ENCODE measurements around the gene ZMYND10. TPM values are rescaled to one million over a fixed set of nuclear protein-coding genes. Genes with fewer than 3 reads are reported as not detected.

Gene ZMYND10
- total and polyA plus RNA-seq, 2 donors (not counting 3 experiments of a cell fraction or from before 2014, with no cell fraction given) = 0.25 to 0.38 TPM

DNA sequence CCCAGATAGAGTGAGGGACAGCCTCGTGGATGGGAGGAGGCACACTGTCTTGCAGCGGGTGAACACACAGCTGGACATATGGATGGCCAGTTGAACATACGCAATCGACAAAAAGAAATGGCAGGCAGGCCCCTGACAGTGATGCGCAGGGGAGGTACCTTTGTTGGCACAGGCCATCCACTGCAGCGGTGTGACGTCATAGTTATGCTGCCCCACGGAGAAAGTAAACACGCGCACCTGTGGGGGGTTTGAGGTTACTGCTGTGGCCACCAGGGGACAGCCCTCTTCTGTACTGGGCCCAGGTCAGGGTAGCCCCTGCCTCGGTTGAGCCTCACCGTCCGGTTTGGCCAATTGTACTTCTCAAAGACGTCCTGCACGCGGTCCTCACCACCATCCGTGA is 33.2 kb upstream of the ZMYND10 start:
- no peaks in the 10 kb centered on the region for H3K4me1 ChIP-seq (ENCODE audit: control insufficient read depth, extremely low read depth, insufficient read depth, low read length)
- no peaks in the 10 kb centered on the region for H3K9me3 ChIP-seq (replicated peaks; ENCODE audit: control insufficient read depth, insufficient read depth, low read length)
- ChIA-PET CTCF (interaction anchor here (0.5 to 0.8 kb wide), 2 partner anchors 57 to 163 kb away, joined by 3 to 4 read pairs; no protein-coding TSS in a partner anchor), POLR2A (no interaction called here)
- no peaks in the 10 kb centered on the region for H4K20me1 ChIP-seq (replicated peaks; ENCODE audit: control insufficient read depth, extremely low read depth, insufficient read depth, low read length)
- TF ChIP-seq JUN (IDR thresholded peaks at IDR 0.05; ENCODE audit: borderline replicate concordance, insufficient read depth, insufficient read length, low read depth) (no peak), MYC (IDR thresholded peaks at IDR 0.05; ENCODE audit: low read depth, low read length) (no peak), GATA2 (IDR thresholded peaks at IDR 0.05; ENCODE audit: insufficient read depth, insufficient read length, low read depth, low read length) (no peak), EZH2 (IDR thresholded peaks at IDR 0.05; ENCODE audit: borderline replicate concordance, low read depth, low read length, severe bottlenecking) (no peak), FOS (IDR thresholded peaks at IDR 0.05; ENCODE audit: borderline replicate concordance, insufficient read depth, low read length) (no peak), POLR2A (IDR thresholded peaks at IDR 0.05; ENCODE audit: low read depth, low read length) (no peak), POLR2AphosphoS5 (IDR thresholded peaks at IDR 0.05; ENCODE audit: insufficient read depth, low read depth, low read length) (no peak)
- TF ChIP-seq, protein P1, sequence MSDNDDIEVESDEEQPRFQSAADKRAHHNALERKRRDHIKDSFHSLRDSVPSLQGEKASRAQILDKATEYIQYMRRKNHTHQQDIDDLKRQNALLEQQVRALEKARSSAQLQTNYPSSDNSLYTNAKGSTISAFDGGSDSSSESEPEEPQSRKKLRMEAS (IDR thresholded peaks at IDR 0.05; ENCODE audit: insufficient read depth, insufficient read length) = no peak
- TF ChIP-seq, protein P2, sequence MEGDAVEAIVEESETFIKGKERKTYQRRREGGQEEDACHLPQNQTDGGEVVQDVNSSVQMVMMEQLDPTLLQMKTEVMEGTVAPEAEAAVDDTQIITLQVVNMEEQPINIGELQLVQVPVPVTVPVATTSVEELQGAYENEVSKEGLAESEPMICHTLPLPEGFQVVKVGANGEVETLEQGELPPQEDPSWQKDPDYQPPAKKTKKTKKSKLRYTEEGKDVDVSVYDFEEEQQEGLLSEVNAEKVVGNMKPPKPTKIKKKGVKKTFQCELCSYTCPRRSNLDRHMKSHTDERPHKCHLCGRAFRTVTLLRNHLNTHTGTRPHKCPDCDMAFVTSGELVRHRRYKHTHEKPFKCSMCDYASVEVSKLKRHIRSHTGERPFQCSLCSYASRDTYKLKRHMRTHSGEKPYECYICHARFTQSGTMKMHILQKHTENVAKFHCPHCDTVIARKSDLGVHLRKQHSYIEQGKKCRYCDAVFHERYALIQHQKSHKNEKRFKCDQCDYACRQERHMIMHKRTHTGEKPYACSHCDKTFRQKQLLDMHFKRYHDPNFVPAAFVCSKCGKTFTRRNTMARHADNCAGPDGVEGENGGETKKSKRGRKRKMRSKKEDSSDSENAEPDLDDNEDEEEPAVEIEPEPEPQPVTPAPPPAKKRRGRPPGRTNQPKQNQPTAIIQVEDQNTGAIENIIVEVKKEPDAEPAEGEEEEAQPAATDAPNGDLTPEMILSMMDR (IDR thresholded peaks at IDR 0.05; ENCODE audit: extremely low read depth in 1 of 2, insufficient read depth in 1 of 2, low read depth in 1 of 2, low read length in 2 of 2) = no peak
- FAIRE-seq (no peak), DNase-seq (ENCODE audit: low read depth, low spot score) (no peak)
- no peaks in the 10 kb centered on the region for H3K36me3 ChIP-seq (ENCODE audit: control insufficient read depth in 2 of 2, extremely low read depth in 1 of 2, insufficient read depth in 2 of 2, low read length in 2 of 2)
- no peak overlapping the region for H3K4me2 ChIP-seq (ENCODE audit: insufficient read depth, low read length)
- intact Hi-C loops (cut with micrococcal nuclease) = no loop called here
- no peaks in the 10 kb centered on the region for H3K79me2 ChIP-seq (ENCODE audit: control insufficient read depth, insufficient read depth, low read length)
- BruUV-seq (replicated peaks) = no TSS peak
- H2AFZ ChIP-seq (ENCODE audit: low read depth, low read length) = no peak overlapping the region
- dilution Hi-C loops (cut with MboI; ENCODE audit: extremely low pct_ligation_motif_present, low sequenced_read_pairs) = no loop called here
- no peaks in the 10 kb centered on the region for H3K9me1 ChIP-seq (replicated peaks; ENCODE audit: control insufficient read depth, extremely low read depth, insufficient read depth, low read length)
- H3K27ac ChIP-seq (ENCODE audit: insufficient read depth, low read depth, low read length) = no peak overlapping the region
- no peak overlapping the region for H3K9ac ChIP-seq (replicated peaks; ENCODE audit: extremely low read depth, insufficient read depth, low read length)
- no peak overlapping the region for H3K4me3 ChIP-seq (replicated peaks in 1 of 3; ENCODE audit: insufficient read depth in 1 of 3, low read depth in 1 of 3, low read length in 3 of 3)
- no peaks in the 10 kb centered on the region for H3K27me3 ChIP-seq (ENCODE audit: control insufficient read depth in 2 of 2, insufficient read depth in 2 of 2, low read length in 2 of 2)

Measured in endothelial cell of umbilical vein (primary cell).